Mucosa of gallbladder (tissue), 1 donor: ENCODE data around the gene HSPA12B. TPM values are rescaled to one million over a fixed set of nuclear protein-coding genes. Genes with fewer than 3 reads are reported as not detected.

Experiments used
- total RNA-seq: library from RNA; stranded (reverse); gene quantifications from one replicate; pipeline ENCODE4 v1.2.1, GENCODE V29; 2021
- donor health status: DM: no; HTN: no; CAD: no.

The HSPA12B gene
- total RNA-seq, 1 donor from 2014 or later: 5.4 TPM

Other genes with a start within 250 kb of the HSPA12B start
- gene GFRA4, start 69.3 kb upstream of the HSPA12B start, total RNA-seq: not detected
- 67.3 TPM for gene ADAM33, start 50.7 kb upstream of the HSPA12B start, total RNA-seq
- 8.2 TPM for gene SIGLEC1, start 20.1 kb upstream of the HSPA12B start, total RNA-seq
- 61.1 TPM for gene ADISSP, start 35.1 kb downstream of the HSPA12B start, total RNA-seq
- gene SPEF1, start 48.8 kb downstream of the HSPA12B start, total RNA-seq: 0.75 TPM
- 109 TPM for gene CENPB, start 54.1 kb downstream of the HSPA12B start, total RNA-seq
- 38.9 TPM for gene CDC25B, start 63.6 kb downstream of the HSPA12B start, total RNA-seq
- gene AP5S1, start 87.9 kb downstream of the HSPA12B start, total RNA-seq: 16.2 TPM
- gene MAVS, start 114.1 kb downstream of the HSPA12B start, total RNA-seq: 44.9 TPM
- gene PANK2, start 156.7 kb downstream of the HSPA12B start, total RNA-seq: 32.5 TPM